ENCODE data around the gene RASGRF1. TPM values are rescaled to one million over a fixed set of nuclear protein-coding genes. Genes with fewer than 3 reads are reported as not detected.
"Not testable (repeated sequence)": the region's sequence is repeated elsewhere in the genome, so short reads cannot be mapped to it uniquely, and the experiment has no call there.

RASGRF1 gene
- total RNA-seq, 4 donors from 2014 or later = 0.14 to 0.75 (median 0.64) TPM; not detected in 1

- intact Hi-C loops (cut with DNase I; ENCODE audit: low total_unique reads) = loop anchor here (2.0 kb wide), 1 partner anchor 156 kb away; no protein-coding TSS in a partner anchor
- in situ Hi-C loops (cut with MboI; ENCODE audit: low pct_ligation_motif_present in 1 of 4, low pct_unique_long_range_greater_than_20kb in 1 of 4, low sequenced_read_pairs in 3 of 4) = loop anchor here in 3 of 4 donors (5.0 to 10.0 kb wide), 2 partner anchors 154 to 156 kb away; no protein-coding TSS in a partner anchor
- 26 to 36% methylated on average over 6 to 7 of the region's 7 CpGs for WGBS, 2 donors (ENCODE audit: low coverage in 1 of 2)
These were observed 62.1 kb downstream of the RASGRF1 start for GRCh38 chr15:79028411-79028964.

DNA sequence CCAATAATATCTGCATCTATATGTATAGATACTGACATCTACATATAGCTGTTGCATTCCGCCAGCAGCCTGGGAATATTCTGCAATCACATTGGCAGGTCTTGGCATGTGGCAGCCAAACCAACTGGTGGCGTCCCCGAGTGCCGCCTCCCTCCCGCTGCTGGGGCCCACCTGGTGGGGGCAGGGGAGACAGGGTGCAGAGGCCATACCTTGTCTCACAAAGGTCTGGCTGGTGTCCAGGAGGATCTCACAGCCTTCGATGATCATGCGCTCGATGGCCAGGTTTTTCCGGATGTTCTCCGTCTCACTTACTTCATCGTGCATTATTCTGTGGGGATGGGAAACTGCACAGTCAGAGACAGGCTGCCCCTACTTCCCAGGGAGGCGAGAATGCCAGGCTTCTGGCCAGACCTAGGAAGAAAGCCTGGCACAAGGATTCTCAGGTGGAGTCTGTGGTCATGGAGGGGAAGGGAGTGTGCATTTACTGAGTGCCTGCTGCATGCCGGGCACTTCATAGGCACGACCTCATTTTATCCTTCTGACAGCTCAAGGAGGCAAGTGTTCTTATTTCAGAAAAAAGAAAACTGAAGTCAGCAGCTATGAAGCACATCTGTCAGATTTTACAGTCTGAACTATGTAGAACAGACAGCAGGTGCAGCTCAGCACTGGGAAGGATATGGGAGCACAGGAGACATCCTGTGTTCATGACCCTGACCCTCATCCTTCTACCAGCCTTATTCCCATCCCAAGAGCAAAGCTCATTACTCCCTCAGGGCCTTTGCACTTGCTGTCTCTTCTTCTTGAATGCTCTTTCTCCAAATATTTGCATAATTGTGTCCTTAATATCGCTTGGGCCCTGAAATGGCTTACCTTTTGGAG, 62.8 kb downstream of the RASGRF1 start:
- Histone ChIP-seq H3K9me3 (no peaks in the 10 kb centered on the region), H3K27ac (no peak overlapping the region), H3K4me1 (no peaks in the 10 kb centered on the region), H3K36me3 (no peaks in the 10 kb centered on the region), H3K27me3 (no peaks in the 10 kb centered on the region), H3K4me3 (no peak overlapping the region)
- intact Hi-C loops (cut with DNase I; ENCODE audit: low total_unique reads) (loop anchor here (2.0 kb wide), 1 partner anchor 157 kb away; no protein-coding TSS in a partner anchor), in situ Hi-C loops (cut with MboI; ENCODE audit: low pct_ligation_motif_present in 1 of 4, low pct_unique_long_range_greater_than_20kb in 1 of 4, low sequenced_read_pairs in 3 of 4) (loop anchor here in 3 of 4 donors (5.0 to 10.0 kb wide), 2 partner anchors 155 to 157 kb away; no protein-coding TSS in a partner anchor)
- no peak for TF ChIP-seq CTCF (IDR thresholded peaks at IDR 0.05)
- no peak for TF ChIP-seq EP300 (IDR thresholded peaks at IDR 0.05; ENCODE audit: low read depth)
- no peak for TF ChIP-seq POLR2AphosphoS5 (IDR thresholded peaks at IDR 0.05)
- no peak for TF ChIP-seq POLR2A (IDR thresholded peaks at IDR 0.05)
- WGBS, 2 donors (ENCODE audit: low coverage in 1 of 2) = 25 to 79% methylated on average over 1 to 15 of the region's 15 CpGs
- no peak for DNase-seq

More at GRCh38 chr15:79028411-79028964, 62.1 kb downstream of the RASGRF1 start:
- H3K9me3 ChIP-seq = no peaks in the 10 kb centered on the region
- no peak overlapping the region for H3K27ac ChIP-seq
- DNase-seq = peak; percentile 26
- TF ChIP-seq POLR2A (IDR thresholded peaks at IDR 0.05) = no peak
- TF ChIP-seq CTCF (IDR thresholded peaks at IDR 0.05) = peak; percentile 66 to 73 (median 70)
- no peak for TF ChIP-seq EP300 (IDR thresholded peaks at IDR 0.05; ENCODE audit: low read depth)
- no peak for TF ChIP-seq POLR2AphosphoS5 (IDR thresholded peaks at IDR 0.05)
- no peaks in the 10 kb centered on the region for H3K36me3 ChIP-seq
- no peaks in the 10 kb centered on the region for H3K4me1 ChIP-seq
- H3K27me3 ChIP-seq = no peaks in the 10 kb centered on the region
- H3K4me3 ChIP-seq = no peak overlapping the region

- intact Hi-C loops (cut with DNase I; ENCODE audit: low total_unique reads) (no loop called here), in situ Hi-C loops (cut with MboI; ENCODE audit: low pct_ligation_motif_present in 1 of 4, low pct_unique_long_range_greater_than_20kb in 1 of 4, low sequenced_read_pairs in 3 of 4) (loop anchor here in 3 of 4 donors (5.0 to 10.0 kb wide), 2 partner anchors 156 to 159 kb away; no protein-coding TSS in a partner anchor)
- Histone ChIP-seq H3K27ac (no peak overlapping the region), H3K4me3 (no peak overlapping the region), H3K27me3 (no peaks in the 10 kb centered on the region), H3K4me1 (no peaks in the 10 kb centered on the region), H3K36me3 (no peaks in the 10 kb centered on the region), H3K9me3 (no peaks in the 10 kb centered on the region)
- 100% methylated on average over 1 of the region's 1 CpG for WGBS, 2 donors (ENCODE audit: low coverage in 1 of 2)
- DNase-seq = no peak
- TF ChIP-seq POLR2AphosphoS5 (IDR thresholded peaks at IDR 0.05) (no peak), POLR2A (IDR thresholded peaks at IDR 0.05) (no peak), EP300 (IDR thresholded peaks at IDR 0.05; ENCODE audit: low read depth) (no peak), CTCF (IDR thresholded peaks at IDR 0.05) (no peak)
These were observed 64.8 kb downstream of the RASGRF1 start for GRCh38 chr15:79025802-79026201.

DNA sequence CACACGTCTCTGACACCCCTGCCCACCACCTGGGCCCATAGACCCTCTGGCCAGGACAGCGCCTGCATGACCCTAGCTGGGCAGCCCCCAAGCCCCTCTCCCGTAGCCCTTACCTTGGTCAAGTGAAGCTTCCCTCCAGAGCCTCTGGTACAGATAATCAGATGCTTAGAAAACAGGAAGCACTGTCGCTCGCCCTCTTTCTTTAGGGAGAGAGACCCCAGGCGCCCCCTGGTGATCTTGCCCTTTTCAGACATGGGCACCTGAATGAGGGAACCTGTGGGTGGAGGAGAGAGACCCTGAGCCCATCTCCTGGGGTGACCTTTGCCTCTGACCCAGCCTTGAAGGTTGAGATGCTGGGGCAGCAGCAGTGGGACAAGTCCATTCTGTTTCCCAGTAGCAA, 65.4 kb downstream of the RASGRF1 start:
- in situ Hi-C loops (cut with MboI; ENCODE audit: low pct_ligation_motif_present in 1 of 4, low pct_unique_long_range_greater_than_20kb in 1 of 4, low sequenced_read_pairs in 3 of 4) = loop anchor here in 3 of 4 donors (5.0 to 10.0 kb wide), 2 partner anchors 157 to 160 kb away; no protein-coding TSS in a partner anchor

GRCh38 chr15:79024493-79024892, 66.1 kb downstream of the RASGRF1 start:
- in situ Hi-C loops (cut with MboI; ENCODE audit: low pct_ligation_motif_present in 1 of 4, low pct_unique_long_range_greater_than_20kb in 1 of 4, low sequenced_read_pairs in 3 of 4) = loop anchor here in 2 of 4 donors (10.0 kb wide), 1 partner anchor 160 kb away; no protein-coding TSS in a partner anchor
- intact Hi-C loops (cut with DNase I; ENCODE audit: low total_unique reads); H3K9me3 ChIP-seq; H3K27ac ChIP-seq; H3K36me3 ChIP-seq; H3K27me3 ChIP-seq; H3K4me1 ChIP-seq; DNase-seq; H3K4me3 ChIP-seq: not testable (repeated sequence)

More for the DNA sequence above, 65.4 kb downstream of the RASGRF1 start:
- Histone ChIP-seq H3K27ac (no peak overlapping the region), H3K9me3 (no peaks in the 10 kb centered on the region), H3K4me3 (no peak overlapping the region), H3K4me1 (no peaks in the 10 kb centered on the region), H3K27me3 (no peaks in the 10 kb centered on the region), H3K36me3 (no peaks in the 10 kb centered on the region)
- WGBS, 2 donors (ENCODE audit: low coverage in 1 of 2) = 56% methylated on average over 6 of the region's 6 CpGs; no CpG with 5 or more reads in 1 of the 2 donors
- TF ChIP-seq EP300 (IDR thresholded peaks at IDR 0.05; ENCODE audit: low read depth) = no peak
- no peak for TF ChIP-seq CTCF (IDR thresholded peaks at IDR 0.05)
- TF ChIP-seq POLR2A (IDR thresholded peaks at IDR 0.05) = no peak
- no peak for TF ChIP-seq POLR2AphosphoS5 (IDR thresholded peaks at IDR 0.05)
- peak; percentile 23 for DNase-seq
- intact Hi-C loops (cut with DNase I; ENCODE audit: low total_unique reads) = no loop called here
